ENCODE results near the gene WDR46.

Gene WDR46

GRCh38 chr6:33251395-33252012 is 37.5 kb downstream of the WDR46 start:
- no peak overlapping the region for H3K4me3 ChIP-seq (ENCODE audit: low read length)
- no peak for DNase-seq (ENCODE audit: low read depth)
- no peak for TF ChIP-seq CTCF (conservative IDR thresholded peaks at IDR 0.05; ENCODE audit: low read depth, low read length)

DNA sequence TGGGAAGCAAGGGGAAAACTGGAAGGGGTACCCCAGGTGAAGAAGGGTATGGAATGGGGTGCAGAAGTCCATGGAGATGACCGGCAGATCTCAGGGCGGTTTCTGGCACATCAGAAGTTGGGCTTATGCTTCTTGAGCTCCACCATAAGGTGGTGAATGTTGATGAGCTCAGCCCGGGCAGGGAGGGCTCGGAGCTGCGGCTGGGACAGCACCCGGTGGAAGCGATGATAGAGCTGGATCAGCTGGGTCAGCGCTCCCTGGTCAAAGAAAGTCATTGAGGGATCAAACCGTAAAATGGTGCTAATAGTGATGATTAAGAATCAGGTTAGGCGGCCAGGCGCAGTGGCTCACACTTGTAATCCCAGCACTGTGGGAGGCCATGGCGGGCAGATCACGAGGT is 38.3 kb downstream of the WDR46 start:
- no peak for DNase-seq (ENCODE audit: low read depth)
- H3K4me3 ChIP-seq (ENCODE audit: low read length): no peak overlapping the region
- TF ChIP-seq CTCF (conservative IDR thresholded peaks at IDR 0.05; ENCODE audit: low read depth, low read length): no peak

DNA sequence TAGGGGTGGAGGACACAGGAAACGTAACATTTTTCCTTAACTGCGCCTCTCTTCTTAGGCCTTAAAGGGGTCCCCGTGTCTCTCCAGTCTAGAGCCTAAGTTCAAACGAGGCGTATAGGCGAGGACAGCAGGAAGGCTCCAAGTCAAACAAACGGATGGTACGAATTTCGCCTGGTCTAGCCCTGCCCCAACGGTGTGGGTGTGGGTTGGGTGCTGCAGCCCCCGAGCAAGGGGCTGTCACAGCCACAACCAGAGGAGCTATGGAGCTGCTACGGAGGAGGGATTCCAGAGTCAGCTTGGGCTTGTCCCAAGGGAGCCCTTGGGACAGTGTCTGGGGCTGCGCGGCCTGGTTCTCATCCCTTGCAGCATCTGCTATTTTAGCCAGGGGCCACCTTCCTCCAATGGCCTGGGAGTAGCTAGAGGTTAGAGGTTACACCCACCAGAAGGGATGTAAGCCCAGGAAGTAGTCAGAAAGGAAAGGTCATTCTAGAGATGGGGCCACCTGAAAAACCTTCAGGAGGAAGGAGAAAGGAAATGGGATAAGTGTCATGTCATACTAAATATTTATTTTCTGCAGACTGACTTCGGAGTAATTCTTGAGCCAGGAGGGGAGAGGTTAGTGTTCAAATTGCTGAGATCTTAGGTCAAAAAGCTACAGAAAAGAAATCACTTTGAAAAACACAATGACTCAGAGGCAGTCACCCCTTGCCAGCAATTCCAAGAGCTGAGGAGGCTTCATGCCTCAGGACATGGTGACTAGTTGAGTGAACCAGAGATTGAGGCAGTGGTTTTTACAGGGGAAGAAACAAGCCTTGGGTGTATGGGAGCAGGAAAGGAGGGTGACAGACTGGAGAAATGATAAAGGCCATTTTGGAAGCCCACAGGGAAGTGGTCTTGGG is 39.1 kb downstream of the WDR46 start:
- peak overlapping the region; percentile 65 for H3K4me3 ChIP-seq (ENCODE audit: low read length)
- no peak for TF ChIP-seq CTCF (conservative IDR thresholded peaks at IDR 0.05; ENCODE audit: low read depth, low read length)
- peak; percentile 36 for DNase-seq (ENCODE audit: low read depth)

DNA sequence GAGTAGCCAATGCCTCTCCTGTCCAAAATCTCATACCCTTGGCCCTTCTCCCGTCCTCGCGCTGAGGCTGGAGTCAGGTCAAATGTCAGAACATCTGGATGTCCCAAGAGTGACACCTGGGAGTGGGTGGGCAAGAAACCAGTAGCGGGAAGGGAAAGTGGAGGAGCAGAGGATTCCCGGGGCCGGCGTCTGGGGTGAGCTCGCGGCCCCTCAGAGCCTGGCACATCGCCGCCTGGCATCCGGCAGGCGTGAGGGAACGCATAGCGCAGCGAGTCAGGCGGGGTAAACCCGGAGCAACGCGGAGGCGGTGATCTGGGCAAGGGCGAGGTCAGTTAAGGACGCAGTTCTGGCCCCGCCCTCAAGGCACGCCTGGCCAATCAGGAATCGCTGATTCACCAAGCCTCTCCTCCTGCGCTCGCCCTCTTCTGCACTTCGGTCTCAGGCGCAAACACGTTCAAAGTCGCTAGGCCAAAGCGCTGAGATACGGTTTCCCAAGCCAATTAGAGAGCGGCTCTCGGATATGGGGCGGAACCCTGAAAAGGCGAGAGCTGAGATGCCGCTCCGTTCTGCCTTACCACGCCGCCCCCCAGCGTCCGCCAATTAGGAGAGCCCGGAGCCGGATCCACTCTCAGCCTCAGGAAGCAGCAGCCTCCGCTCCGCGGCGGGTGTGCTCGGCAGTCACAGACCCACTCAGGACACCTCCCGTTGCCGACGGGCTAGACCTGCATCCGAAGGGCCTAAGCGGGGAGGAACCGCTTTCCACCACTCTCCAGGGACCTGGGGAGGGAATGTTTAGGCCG is 39.9 kb downstream of the WDR46 start:
- DNase-seq (ENCODE audit: low read depth): peak; percentile 98
- peak overlapping the region; percentile 65 for H3K4me3 ChIP-seq (ENCODE audit: low read length)
- peak; percentile 16 for TF ChIP-seq CTCF (conservative IDR thresholded peaks at IDR 0.05; ENCODE audit: low read depth, low read length)

GRCh38 chr6:33248643-33248931 is 40.5 kb downstream of the WDR46 start:
- H3K4me3 ChIP-seq (ENCODE audit: low read length): peak overlapping the region; percentile 44
- peak; percentile 19 for DNase-seq (ENCODE audit: low read depth)
- TF ChIP-seq CTCF (conservative IDR thresholded peaks at IDR 0.05; ENCODE audit: low read depth, low read length): no peak

DNA sequence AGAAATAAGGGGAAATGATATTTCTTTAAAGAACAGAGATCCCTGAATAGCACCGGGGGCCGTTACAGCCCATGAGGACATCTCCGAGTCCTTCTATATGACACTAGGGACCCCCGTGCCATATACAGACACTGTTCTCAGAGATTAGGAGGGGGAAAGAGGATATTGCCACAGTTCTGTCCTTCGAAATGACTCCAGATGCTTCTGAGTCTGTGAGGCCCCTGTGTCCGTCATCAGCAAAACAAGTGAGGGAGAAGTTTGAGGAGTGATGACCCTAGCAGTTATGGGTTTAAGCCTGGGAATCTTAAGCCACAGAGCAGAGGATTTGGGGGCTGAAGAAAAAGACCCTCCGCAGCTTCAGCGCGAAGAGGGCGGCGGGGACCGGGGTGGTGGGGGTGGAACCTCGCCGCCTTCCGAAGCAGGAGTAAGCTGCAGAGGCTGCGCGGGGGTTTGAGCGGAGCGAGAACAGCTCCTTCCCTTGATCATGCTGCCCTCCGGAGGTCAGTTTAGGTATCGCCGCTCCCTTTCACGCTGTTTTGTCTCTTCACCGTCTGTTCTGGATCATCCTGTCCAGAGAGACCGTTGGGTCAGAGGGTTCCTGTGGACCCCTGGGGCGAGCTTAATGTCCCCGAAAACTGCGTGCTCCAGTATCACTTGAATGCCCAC is 40.9 kb downstream of the WDR46 start:
- peak overlapping the region; percentile 45 for H3K4me3 ChIP-seq (ENCODE audit: low read length)
- peak; percentile 89 for TF ChIP-seq CTCF (conservative IDR thresholded peaks at IDR 0.05; ENCODE audit: low read depth, low read length)
- peak; percentile 36 for DNase-seq (ENCODE audit: low read depth)

Data from retinal pigment epithelial cell (primary cell).